A673 (cell line): ENCODE results near the gene EXT2.

ENCODE experiments used
- EZH2 ChIP-seq: fragments of 200-600 bp; sonication (generic); IDR thresholded peaks from 2 replicates; pipeline ENCODE4 v1.6.1; 2017; ENCODE audit warnings: borderline replicate concordance, low read depth, mild to moderate bottlenecking, mixed read lengths, antibody characterized with exemption, low read length; ENCODE audit not compliant: poor library complexity, severe bottlenecking
- TF ChIP-seq, protein P1 (sequence below): fragments of 300-800, 200-600 bp; sonication (generic); conservative IDR thresholded peaks from 2 replicates; pipeline ENCODE4 v1.5.1; 2017; ENCODE audit warnings: low read depth, mild to moderate bottlenecking, antibody characterized with exemption, low read length, moderate library complexity, mixed read lengths

DNA sequence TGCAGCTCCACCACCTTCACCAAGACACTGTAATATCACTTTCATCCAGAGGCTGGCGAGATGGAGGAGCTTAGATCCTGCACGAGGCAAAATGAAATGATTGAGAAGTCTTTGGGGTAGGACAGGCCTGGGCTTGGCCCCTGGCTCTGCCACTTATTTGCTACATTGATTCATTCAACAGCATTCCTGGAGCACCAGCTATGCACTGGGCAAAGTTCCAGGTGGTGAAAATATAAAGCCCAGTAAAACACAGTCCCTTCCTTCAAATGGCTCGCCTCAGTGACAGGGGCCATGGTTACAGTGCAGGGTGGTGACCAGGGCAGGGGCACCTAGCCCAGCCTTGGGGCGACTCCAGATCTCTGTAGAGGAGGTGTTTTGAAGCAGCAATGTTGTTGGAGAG, 194.7 kb downstream of the EXT2 start:
- TF ChIP-seq, protein P1, sequence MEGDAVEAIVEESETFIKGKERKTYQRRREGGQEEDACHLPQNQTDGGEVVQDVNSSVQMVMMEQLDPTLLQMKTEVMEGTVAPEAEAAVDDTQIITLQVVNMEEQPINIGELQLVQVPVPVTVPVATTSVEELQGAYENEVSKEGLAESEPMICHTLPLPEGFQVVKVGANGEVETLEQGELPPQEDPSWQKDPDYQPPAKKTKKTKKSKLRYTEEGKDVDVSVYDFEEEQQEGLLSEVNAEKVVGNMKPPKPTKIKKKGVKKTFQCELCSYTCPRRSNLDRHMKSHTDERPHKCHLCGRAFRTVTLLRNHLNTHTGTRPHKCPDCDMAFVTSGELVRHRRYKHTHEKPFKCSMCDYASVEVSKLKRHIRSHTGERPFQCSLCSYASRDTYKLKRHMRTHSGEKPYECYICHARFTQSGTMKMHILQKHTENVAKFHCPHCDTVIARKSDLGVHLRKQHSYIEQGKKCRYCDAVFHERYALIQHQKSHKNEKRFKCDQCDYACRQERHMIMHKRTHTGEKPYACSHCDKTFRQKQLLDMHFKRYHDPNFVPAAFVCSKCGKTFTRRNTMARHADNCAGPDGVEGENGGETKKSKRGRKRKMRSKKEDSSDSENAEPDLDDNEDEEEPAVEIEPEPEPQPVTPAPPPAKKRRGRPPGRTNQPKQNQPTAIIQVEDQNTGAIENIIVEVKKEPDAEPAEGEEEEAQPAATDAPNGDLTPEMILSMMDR: no peak
- no peak for TF ChIP-seq EZH2
